Muscle of back (tissue), 11 donors: ENCODE data around the gene NANOS2. TPM values are rescaled to one million over a fixed set of nuclear protein-coding genes. Genes with fewer than 3 reads are reported as not detected.

Source experiments
- DNase-seq, 3 donors: peaks; one replicate each; pipeline versions ENCODE4 v3.0.0 to v3.0.0-alpha.2; 2013
- polyA plus RNA-seq, 10 donors: library from polyadenylated mRNA; unstranded; fragments of 120-200 nt; gene quantifications; one replicate each; pipeline ENCODE4 v1.2.1, GENCODE V29; 2013; ENCODE audit not compliant: insufficient read length in 10 of 10

The NANOS2 gene
- polyA plus RNA-seq, 10 donors: not detected

DNA sequence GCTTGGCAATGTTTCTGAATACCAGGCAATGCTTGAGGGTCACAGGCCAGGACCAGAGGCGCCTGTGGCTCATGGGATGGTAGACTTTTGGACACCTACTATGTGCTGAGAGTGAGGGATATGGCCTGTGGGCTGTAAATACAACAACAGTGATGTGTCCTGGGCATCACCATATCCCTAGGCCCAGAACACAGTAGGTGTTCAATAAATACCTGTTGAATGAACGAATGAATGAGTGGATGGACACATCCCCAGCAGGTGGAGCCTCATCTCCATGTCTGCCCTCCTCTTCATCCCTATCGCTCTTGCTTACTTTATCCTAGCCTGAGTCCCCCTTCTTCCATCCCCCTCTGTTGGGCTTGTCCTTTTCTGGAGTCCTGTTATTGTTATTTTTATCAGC, 16.5 kb upstream of the NANOS2 start:
- no peak for DNase-seq

- DNase-seq: no peak
Measured at GRCh38 chr19:45929247-45929646, 14.7 kb upstream of the NANOS2 start.

DNA sequence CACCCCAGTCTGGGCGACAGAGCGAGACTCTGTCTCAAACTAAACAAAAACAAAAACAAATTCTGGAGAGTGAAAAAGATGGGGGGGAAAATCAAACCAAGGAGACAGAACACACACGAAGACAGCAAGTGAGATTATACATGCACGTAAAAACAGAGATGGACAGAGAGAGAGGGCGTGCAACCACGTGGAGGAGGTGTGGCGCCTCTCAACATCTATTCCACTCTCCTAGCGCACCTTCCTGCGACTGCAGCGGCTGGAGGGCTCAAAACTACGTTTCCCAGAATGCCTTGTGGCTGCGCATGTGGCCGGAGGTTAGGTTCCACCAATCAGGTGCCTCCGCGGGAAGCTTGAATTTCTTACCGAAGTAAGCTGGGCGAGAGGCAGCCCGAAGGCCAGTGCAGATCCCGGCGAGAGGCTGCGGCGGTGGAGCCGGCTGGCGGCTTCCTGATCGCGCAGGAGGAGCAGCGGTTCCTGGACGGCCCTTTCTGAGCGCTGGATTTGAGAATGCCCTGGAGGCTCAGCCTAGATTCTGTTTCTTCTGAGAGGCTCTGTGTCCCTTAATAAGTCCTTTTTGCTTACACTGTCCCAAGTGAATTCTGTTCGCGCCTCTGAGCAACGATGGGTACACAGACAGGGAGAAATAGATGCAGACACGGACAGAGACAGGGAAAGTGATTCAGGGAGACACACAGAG, 13.1 kb upstream of the NANOS2 start:
- DNase-seq: peak; percentile 84 to 93 (median 91)

DNA sequence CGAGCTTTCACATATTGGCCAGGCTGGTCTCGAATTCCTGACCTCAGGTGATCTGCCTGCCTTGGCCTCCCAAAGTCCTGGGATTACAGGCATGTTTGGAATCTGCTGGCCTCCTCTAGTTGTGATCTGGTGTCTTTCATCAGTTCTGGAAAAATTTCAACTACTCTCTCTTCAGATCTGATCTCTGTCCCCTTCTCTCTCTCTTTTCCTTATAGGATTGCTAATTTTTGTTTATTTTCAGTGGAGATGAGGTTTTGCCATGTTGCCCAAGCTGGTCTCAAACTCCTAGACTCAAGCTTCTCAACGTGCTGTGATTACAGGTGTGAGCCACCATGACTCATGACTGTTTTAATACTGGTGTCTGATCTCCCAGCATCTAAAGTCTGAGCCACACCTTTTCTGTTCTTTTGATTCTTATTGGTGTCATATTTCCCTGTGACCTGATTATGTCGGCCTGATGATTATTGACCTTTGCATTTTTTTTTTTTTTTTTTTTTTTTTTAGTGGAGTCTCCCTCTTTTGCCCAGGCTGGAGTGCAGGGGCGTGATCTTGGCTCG, 10.4 kb upstream of the NANOS2 start:
- DNase-seq: no peak

DNA sequence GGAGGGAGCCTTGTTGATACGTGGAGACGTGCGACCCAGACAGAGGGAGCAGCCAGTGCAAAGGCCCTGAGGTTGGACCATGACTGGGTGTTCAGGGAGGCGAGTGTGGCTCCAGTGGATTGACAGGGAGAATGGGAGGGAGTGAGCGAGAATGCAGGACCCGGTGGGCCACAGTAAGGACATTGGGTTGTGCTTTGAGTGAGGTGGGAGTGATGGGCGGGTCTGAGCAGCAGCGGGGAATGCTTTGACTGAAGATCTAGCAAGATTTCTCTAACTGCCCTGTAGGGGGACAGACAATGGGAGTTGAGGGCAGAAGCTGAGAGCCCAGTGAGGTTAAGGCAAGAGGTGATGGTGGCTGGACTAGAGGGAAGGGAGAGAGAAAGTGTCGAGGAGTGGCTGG, 7.7 kb upstream of the NANOS2 start:
- DNase-seq: no peak

DNA sequence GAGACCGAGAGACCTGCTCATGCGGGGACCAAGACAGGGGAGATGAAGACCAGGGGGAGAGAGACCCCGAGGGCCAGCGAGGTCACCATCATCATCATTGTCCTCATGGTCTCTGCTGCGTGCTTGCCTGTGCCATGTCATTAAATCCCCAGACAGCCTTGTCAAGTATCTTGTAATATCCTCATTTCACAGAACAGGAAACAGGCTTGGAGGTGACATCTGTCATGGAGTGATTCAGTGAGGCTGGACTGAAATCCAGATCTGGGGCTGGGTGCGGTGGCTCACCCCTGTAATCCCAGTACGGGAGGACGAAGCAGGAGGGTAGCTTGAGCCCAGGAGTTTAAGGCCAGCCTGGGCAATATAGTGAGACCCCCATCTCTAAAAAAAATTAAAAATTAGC, 5.9 kb upstream of the NANOS2 start:
- DNase-seq: no peak

DNA sequence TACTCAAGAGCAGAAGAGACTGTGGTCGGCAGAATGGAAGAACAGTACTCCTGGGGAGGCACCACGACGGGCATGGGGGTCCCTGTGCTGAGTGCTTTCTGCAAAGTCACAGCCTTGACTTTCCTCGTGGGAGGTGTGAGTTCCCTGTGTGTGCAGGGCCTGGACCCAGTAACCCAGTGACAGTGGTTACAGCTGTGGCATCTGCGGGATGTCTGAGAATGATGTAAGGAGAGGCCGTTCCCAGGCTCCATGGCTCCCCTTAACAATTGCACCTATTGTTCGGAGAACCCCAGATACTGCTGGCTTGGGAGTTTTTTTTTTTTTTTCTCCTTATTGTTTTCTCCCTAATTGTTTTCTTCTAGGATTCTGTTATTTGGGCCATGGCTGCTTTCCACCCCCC, 5.1 kb upstream of the NANOS2 start:
- DNase-seq: no peak

DNA sequence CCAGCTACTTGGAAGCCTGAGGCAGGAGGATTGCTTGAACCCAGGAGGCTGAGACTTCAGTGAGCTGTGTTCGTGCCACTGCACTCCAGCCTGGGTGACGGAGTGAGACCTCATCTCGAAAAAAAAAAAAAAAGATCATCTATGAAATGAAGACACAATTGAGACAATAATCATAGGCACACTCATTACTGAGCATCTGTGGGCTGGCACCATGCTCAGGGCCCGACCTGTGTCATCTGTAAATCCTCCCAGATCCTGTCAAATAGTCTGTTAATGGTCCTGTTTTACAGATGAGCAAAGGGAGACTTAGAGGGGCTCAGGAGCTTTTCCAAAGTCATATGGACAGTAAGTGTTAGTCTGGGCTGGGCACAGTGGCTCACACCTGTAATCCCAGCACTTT, 4.1 kb upstream of the NANOS2 start:
- DNase-seq: no peak

DNA sequence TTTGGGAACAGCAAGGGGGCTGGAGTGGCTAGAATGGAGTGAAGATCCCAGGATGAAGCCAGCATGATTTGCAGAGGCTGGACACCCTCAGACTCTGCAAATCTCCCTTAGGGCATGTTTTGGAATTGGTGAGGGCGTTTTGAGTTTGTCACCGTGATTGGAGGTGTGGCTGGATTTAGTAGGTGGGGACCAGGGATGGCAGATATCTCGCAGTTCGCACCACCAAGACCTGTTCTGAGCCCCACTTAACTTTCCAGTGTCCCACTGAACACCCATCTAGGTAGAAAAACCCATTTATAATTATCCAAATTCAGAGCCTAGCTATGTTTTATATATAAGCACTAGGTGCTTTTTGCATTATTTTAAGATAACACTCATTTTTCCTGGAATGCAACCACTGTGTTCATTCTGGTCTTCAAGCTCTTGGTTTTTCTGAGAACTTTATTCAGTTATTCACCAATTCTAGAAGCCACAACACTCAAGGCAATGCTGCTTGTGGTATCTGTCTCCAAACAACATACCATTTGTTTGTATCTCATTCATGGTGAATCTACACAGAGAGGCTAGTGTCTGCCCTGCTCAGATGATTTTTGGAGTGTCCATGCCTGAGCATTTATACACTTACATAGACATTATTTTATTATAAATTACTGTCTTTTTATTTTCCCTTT, 3.0 kb upstream of the NANOS2 start:
- DNase-seq: no peak

DNA sequence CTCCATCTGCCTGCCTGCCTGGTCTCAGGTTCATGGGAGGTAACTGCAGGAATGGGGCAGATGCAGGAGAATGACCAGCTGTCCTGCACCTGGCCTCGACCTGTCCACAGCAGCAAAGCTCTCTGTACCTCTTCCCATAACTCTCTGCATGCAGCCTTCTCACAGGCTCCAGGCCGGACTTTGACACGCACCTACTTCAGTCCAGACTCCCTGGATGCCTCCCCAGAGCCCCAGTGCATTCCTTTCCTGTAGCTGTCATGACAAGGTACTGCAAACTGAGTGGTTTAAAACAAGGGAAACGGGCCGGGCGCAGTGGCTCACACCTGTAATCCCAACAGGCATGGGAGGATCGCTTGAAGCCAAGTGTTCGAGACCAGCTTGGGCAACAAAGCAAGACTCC, 3.3 kb downstream of the NANOS2 start:
- DNase-seq: no peak

GRCh38 chr19:45908956-45909355, 5.6 kb downstream of the NANOS2 start:
- DNase-seq: no peak

- no peak for DNase-seq
Measured at GRCh38 chr19:45906221-45906620, 8.4 kb downstream of the NANOS2 start.

DNA sequence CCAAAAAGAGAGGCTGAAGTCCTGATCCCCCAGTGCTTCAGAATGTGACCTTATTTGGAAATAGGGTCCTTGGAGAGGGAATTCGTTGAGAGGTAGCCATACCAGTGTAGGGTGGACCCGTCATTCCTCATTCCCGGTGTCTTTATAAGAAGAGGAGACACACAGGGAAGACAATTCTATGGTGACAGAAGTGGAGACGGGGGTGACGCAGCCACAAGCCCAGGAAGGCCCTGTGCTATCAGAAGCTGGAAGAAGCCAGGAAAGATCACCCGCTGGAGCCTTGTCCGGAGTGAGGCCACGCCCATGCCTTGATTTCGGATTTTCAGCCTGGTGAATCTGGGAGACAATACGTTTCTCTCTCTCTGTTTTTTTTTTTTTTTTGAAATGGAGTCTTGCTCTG, 9.6 kb downstream of the NANOS2 start:
- DNase-seq: no peak

DNA sequence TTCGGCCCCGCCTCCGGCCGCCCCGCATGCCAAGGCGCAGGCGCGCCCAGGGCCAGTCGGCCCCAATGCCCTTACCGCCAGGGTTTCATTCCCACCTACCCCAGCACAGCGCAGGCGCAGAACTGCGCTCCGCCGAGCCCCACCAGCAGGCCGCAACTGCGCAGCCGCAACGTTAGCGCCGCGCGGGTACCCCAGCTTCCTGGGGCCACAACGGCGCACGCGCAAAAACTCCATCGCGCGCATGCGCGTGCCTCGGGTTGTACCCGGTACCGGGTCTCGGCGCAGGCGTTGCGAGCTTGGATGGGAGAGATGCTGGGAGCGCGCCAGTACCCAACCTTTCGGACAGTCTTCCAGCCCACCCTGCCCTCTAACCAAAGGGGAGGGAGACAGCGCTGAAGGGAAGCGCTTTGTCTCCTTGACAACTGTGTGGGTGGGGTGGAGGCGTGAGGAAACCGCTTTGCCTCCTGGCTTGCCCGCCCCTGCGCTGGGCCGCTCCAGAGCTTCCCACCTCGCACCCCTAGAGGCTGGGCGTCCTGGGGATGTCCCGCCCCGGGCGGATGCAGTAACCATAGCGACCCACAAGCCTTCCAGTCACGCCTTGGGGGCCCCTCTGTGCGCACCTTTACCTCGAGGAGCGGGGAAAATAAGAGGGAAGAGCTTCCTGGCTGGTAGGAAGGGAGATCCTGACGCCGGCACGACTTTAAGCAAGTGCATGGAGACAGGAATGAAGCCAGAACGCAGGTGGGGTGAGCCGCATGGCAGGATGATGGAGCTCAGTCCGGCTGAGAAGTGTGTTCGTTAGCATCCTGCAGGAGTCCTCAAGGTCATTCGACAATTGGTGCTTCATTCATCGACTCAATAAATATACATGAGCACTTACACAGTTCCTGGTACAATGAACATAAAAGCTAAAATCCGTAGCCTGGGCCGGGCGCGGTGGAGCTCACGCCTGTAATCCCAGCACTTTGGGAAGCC, 11.6 kb downstream of the NANOS2 start:
- DNase-seq: peak; percentile 98 to 100 (median 100)

GRCh38 chr19:45901912-45902650, 12.5 kb downstream of the NANOS2 start, which contains the start of gene MYPOP:
MYPOP (minus strand) TSS chr19:45902613; CDS start chr19:45901773, 840 bp downstream.
- peak in 2 of 3 donors; percentile 8 to 44 for DNase-seq

- DNase-seq: peak in 2 of 3 donors; percentile 24 to 61
Measured at GRCh38 chr19:45901432-45901911, 13.1 kb downstream of the NANOS2 start.

GRCh38 chr19:45900738-45901431, 13.7 kb downstream of the NANOS2 start:
- no peak for DNase-seq

DNA sequence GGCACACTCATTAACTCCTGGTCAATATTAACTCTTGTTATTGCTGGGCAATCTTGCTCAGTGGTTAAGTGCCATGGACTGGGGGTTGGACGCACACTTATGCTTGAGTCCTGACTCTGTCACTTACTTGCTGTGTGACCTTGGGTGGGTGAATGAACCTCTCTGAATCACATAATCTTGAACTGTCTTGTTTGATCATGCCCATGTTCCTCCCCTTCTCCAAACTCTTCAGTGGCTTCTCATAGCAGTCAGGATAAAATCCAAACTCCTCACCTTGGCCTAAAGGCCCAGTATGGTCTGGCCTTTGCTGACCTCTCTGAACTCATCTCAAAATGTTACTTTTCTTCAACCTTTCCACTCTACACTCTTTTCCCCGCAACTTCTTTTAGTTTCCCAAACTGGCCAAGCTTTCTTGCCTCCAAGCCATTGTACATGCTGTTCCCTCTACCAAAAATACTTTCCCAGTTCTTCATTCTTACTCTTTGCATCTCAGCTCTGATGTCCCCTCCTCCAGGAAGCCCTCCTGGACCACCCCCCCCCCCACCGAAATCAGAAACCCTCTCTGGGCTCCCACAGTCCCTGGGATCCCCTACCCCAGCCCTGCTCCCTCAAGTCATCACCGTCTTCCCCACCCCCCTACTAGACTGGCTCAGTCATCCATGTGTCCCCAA, 14.5 kb downstream of the NANOS2 start:
- no peak for DNase-seq

DNA sequence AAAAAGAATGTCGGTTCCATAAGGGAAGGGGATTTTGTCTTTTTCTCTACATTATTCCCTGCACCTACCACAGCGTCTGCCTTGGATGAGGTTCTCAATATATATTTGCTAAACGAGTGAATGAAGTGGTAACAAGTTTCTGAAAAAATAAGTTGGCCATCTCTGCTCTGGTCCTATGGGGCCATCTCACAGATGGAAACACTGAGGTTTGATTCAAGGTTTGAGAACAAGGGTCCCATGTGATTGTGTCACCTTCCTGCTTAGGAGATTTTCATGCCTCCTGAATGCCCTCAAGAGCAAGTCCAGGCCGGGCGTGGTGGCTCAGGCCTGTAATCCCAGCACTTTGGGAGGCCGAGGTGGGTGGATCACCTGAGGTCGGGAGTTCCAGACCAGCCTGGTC, 15.3 kb downstream of the NANOS2 start:
- DNase-seq: no peak

GRCh38 chr19:45897261-45897812, 17.2 kb downstream of the NANOS2 start:
- DNase-seq: no peak
